OCI-LY1 (cell line): Measurements from ENCODE around the gene SP2.

Experiments
- CTCF ChIP-seq: fragments of 200-600 bp; sonication (generic), shearing (Covaris generic); IDR thresholded peaks from 2 replicates; pipeline ENCODE4 v1.5.1; 2017; ENCODE audit warnings: mild to moderate bottlenecking, antibody characterized with exemption, low read length, moderate library complexity, mixed read lengths
- EZH2 ChIP-seq: fragments of 200-600 bp; sonication (generic), shearing (Covaris generic); IDR thresholded peaks from 2 replicates; pipeline ENCODE4 v1.8.0; 2017; ENCODE audit warnings: borderline replicate concordance, mixed run types, mild to moderate bottlenecking, antibody characterized with exemption, low read length, moderate library complexity, mixed read lengths

- no peak for TF ChIP-seq CTCF
- no peak for TF ChIP-seq EZH2
Measured at GRCh38 chr17:47906443-47906842, 10.4 kb downstream of the SP2 start.
